ENCODE data around the gene WNT7A. TPM values are rescaled to one million over a fixed set of nuclear protein-coding genes. Genes with fewer than 3 reads are reported as not detected.

Gene WNT7A
- total RNA-seq, 2 donors from 2014 or later, result not detected

GRCh38 chr3:13767030-13767429 lies 112.8 kb downstream of the WNT7A start:
- DNase-seq (no peak), ATAC-seq (no peak)
- intact Hi-C loops (cut with DNase I), result no loop called here

Other genes with a start within 250 kb of the WNT7A start
- gene CHCHD4, start 244.8 kb upstream of the WNT7A start, total RNA-seq, result 10 to 100 TPM; 21.8 to 25.9 TPM
- gene TMEM43, start 245.0 kb upstream of the WNT7A start, total RNA-seq, result 10 to 100 TPM; 50.1 to 95.3 TPM

All from left cardiac atrium (tissue), 4 donors.